Astrocyte (in vitro differentiated cells and primary cell): ENCODE results near the gene PRR7.

Experiments
- CTCF ChIP-seq: IDR thresholded peaks from 2 replicates; pipeline ENCODE4 v1.5.1; 2011; ENCODE audit warnings: low read depth, mild to moderate bottlenecking, inconsistent platforms, low read length, moderate library complexity; ENCODE audit not compliant: insufficient read depth
- EZH2 ChIP-seq: IDR thresholded peaks from 2 replicates; pipeline ENCODE4 v1.6.1; 2012; ENCODE audit warnings: mild to moderate bottlenecking, low read length, inconsistent platforms; ENCODE audit not compliant: insufficient read depth

- TF ChIP-seq EZH2 (no peak), CTCF (no peak)
Measured at GRCh38 chr5:177459357-177459756, 12.7 kb downstream of the PRR7 start.
